WTC11 (cell line): ENCODE data around the gene CRACDL. TPM values are rescaled to one million over a fixed set of nuclear protein-coding genes. Genes with fewer than 3 reads are reported as not detected.

Experiments used
- ATAC-seq: fragments of 200-7000 bp; cut with Tn5 transposase; 2 replicates; pipeline ENCODE4 v1.10.0; 2021; ENCODE audit warnings: mild to moderate bottlenecking, moderate library complexity
- CTCF ChIA-PET: fragments of 300-600 bp; sonication (Branson Sonifier 250); formaldehyde crosslinking; loops from one replicate; lab custom pipeline; 2021; ENCODE audit warnings: antibody characterized with exemption; lab: Charles Lee
- POLR2A ChIA-PET: fragments of 350-600 bp; sonication (Branson Sonifier 250); formaldehyde crosslinking; loops from one replicate; lab custom pipeline; 2021; ENCODE audit warnings: antibody characterized with exemption; lab: Charles Lee
- DNase-seq: peaks from one replicate; pipeline ENCODE4 v3.0.0; 2021; ENCODE audit warnings: low spot score
- H3K27ac Mint-ChIP-seq: 2 replicates; pipeline ENCODE4 v1.8.0; 2021; ENCODE audit warnings: mixed read lengths
- H3K27me3 Mint-ChIP-seq: 2 replicates; pipeline ENCODE4 v1.8.0; 2021; ENCODE audit warnings: low read depth, mild to moderate bottlenecking, moderate library complexity, mixed read lengths
- H3K36me3 Mint-ChIP-seq: 2 replicates; pipeline ENCODE4 v1.8.0; 2021; ENCODE audit warnings: mixed read lengths
- H3K4me1 Mint-ChIP-seq: 2 replicates; pipeline ENCODE4 v1.8.0; 2022; ENCODE audit warnings: mixed read lengths
- H3K4me3 Mint-ChIP-seq: 2 replicates; pipeline ENCODE4 v1.8.0; 2021; ENCODE audit warnings: mild to moderate bottlenecking, moderate library complexity, mixed read lengths
- H3K9me3 Mint-ChIP-seq: 2 replicates; pipeline ENCODE4 v1.8.0; 2021; ENCODE audit warnings: mixed read lengths
- ATF1 ChIP-seq: sonication (generic); formaldehyde crosslinking; IDR thresholded peaks from 2 replicates; pipeline ENCODE4 v1.8.1; 2023; ENCODE audit warnings: mild to moderate bottlenecking, moderate library complexity, missing genetic modification reagents
- ATF2 ChIP-seq: sonication (generic); formaldehyde crosslinking; IDR thresholded peaks from 2 replicates; pipeline ENCODE4 v1.8.1; 2022; ENCODE audit warnings: low read depth, missing genetic modification reagents, borderline replicate concordance
- ATF3 ChIP-seq: sonication (generic); formaldehyde crosslinking; conservative IDR thresholded peaks from 2 replicates; pipeline ENCODE4 v1.8.1; 2022; ENCODE audit warnings: mild to moderate bottlenecking, missing genetic modification reagents
- CREB1 ChIP-seq: sonication (generic); formaldehyde crosslinking; IDR thresholded peaks from 2 replicates; pipeline ENCODE4 v1.8.0; 2023; ENCODE audit warnings: mild to moderate bottlenecking, missing genetic modification reagents
- CREM ChIP-seq: sonication (generic); formaldehyde crosslinking; IDR thresholded peaks from 2 replicates; pipeline ENCODE4 v1.8.1; 2022; ENCODE audit warnings: mild to moderate bottlenecking, missing genetic modification reagents, moderate library complexity
- ERG ChIP-seq: fragments of 250-450 bp; sonication (Bioruptor Pico); IDR thresholded peaks from 2 replicates; pipeline ENCODE4 v1.8.0; 2021; ENCODE audit warnings: mild to moderate bottlenecking
- ETV6 ChIP-seq: sonication (generic); formaldehyde crosslinking; IDR thresholded peaks from 2 replicates; pipeline ENCODE4 v1.8.1; 2022; ENCODE audit warnings: mild to moderate bottlenecking, missing genetic modification reagents
- FOXJ3 ChIP-seq: sonication (generic); formaldehyde crosslinking; IDR thresholded peaks from 2 replicates; pipeline ENCODE4 v1.9.0; 2021; ENCODE audit warnings: missing genetic modification reagents, mild to moderate bottlenecking, borderline replicate concordance
- GABPB1 ChIP-seq: sonication (generic); formaldehyde crosslinking; IDR thresholded peaks from 2 replicates; pipeline ENCODE4 v1.8.1; 2023; ENCODE audit warnings: mild to moderate bottlenecking, missing genetic modification reagents
- GTF2I ChIP-seq: fragments of 250-450 bp; sonication (Bioruptor Pico); conservative IDR thresholded peaks from 2 replicates; pipeline ENCODE4 v1.4.0; 2021; ENCODE audit warnings: mild to moderate bottlenecking
- HMGA2 ChIP-seq: fragments of 250-450 bp; sonication (Bioruptor Pico); IDR thresholded peaks from 2 replicates; pipeline ENCODE4 v1.4.0; 2021; ENCODE audit warnings: mild to moderate bottlenecking, moderate library complexity
- MXD4 ChIP-seq: fragments of 250-450 bp; sonication (Bioruptor Pico); IDR thresholded peaks from 2 replicates; pipeline ENCODE4 v1.8.0; 2021; ENCODE audit warnings: mild to moderate bottlenecking, moderate library complexity, borderline replicate concordance
- MYBL2 ChIP-seq: sonication (generic); formaldehyde crosslinking; IDR thresholded peaks from 2 replicates; pipeline ENCODE4 v1.8.1; 2023; ENCODE audit warnings: mild to moderate bottlenecking, moderate library complexity, missing genetic modification reagents
- NFATC4 ChIP-seq: fragments of 250-450 bp; sonication (Bioruptor Pico); IDR thresholded peaks from 2 replicates; pipeline ENCODE4 v1.9.0; 2021; ENCODE audit warnings: mild to moderate bottlenecking
- NFYB ChIP-seq: sonication (generic); formaldehyde crosslinking; conservative IDR thresholded peaks from 2 replicates; pipeline ENCODE4 v1.8.0; 2022; ENCODE audit warnings: low read depth, missing genetic modification reagents
- NR2C2 ChIP-seq: sonication (generic); formaldehyde crosslinking; IDR thresholded peaks from 2 replicates; pipeline ENCODE4 v1.8.0; 2022; ENCODE audit warnings: mild to moderate bottlenecking, missing genetic modification reagents
- PRDM15 ChIP-seq: sonication (generic); formaldehyde crosslinking; IDR thresholded peaks from 2 replicates; pipeline ENCODE4 v1.8.0; 2022; ENCODE audit warnings: missing genetic modification reagents
- RORB ChIP-seq: fragments of 250-450 bp; sonication (Bioruptor Pico); IDR thresholded peaks from 2 replicates; pipeline ENCODE4 v1.9.0; 2021; ENCODE audit warnings: mild to moderate bottlenecking
- SOX15 ChIP-seq: fragments of 250-450 bp; sonication (Bioruptor Pico); IDR thresholded peaks from 2 replicates; pipeline ENCODE4 v1.9.0; 2021; ENCODE audit warnings: mild to moderate bottlenecking
- SP1 ChIP-seq: sonication (generic); formaldehyde crosslinking; conservative IDR thresholded peaks from 2 replicates; pipeline ENCODE4 v1.8.1; 2022; ENCODE audit warnings: missing genetic modification reagents
- ZNF512 ChIP-seq: sonication (generic); formaldehyde crosslinking; IDR thresholded peaks from 2 replicates; pipeline ENCODE4 v1.8.1; 2022; ENCODE audit warnings: missing genetic modification reagents, borderline replicate concordance
- total RNA-seq: library from RNA; stranded (reverse); gene quantifications from 3 replicates; pipeline ENCODE4 v1.2.3, GENCODE V29; 2021

The CRACDL gene
- total RNA-seq, 1 experiment from 2014 or later, result 0.72 TPM

GRCh38 chr2:98868548-98869271, 67.3 kb downstream of the CRACDL start:
- CTCF ChIA-PET, result interaction anchor here (1.3 kb wide), 2 partner anchors 54 to 219 kb away, joined by 3 to 7 read pairs; no protein-coding TSS in a partner anchor
- Mint-ChIP-seq H3K9me3 (no peaks in the 10 kb centered on the region), H3K4me3 (no peak overlapping the region), H3K27me3 (no peaks in the 10 kb centered on the region), H3K27ac (no peak overlapping the region), H3K4me1 (peaks cover 18% of the 10 kb centered on the region), H3K36me3 (no peaks in the 10 kb centered on the region)
- ATAC-seq (peak; percentile 13; the same call in 1 of the 2 replicates), DNase-seq (no peak)
- TF ChIP-seq RORB (CRISPR knock-in tag), result no peak
- TF ChIP-seq ATF1 (CRISPR knock-in tag), result no peak
- peak; percentile 50; the same call in 1 of the 2 replicates for TF ChIP-seq GABPB1 (CRISPR knock-in tag)
- POLR2A ChIA-PET, result no interaction called here

- no peak overlapping the region for H3K27ac Mint-ChIP-seq
- no peak overlapping the region for H3K4me3 Mint-ChIP-seq
- H3K9me3 Mint-ChIP-seq, result no peaks in the 10 kb centered on the region
- TF ChIP-seq ATF3 (CRISPR knock-in tag), result no peak
- no peak for TF ChIP-seq SOX15 (CRISPR knock-in tag)
- TF ChIP-seq CREM, result no peak
- no peak for TF ChIP-seq CREB1 (CRISPR knock-in tag)
- no peak for TF ChIP-seq MYBL2 (CRISPR knock-in tag)
- no peak for TF ChIP-seq SP1 (CRISPR knock-in tag)
- no peak for TF ChIP-seq NFYB (CRISPR knock-in tag)
- no peak for TF ChIP-seq ATF2 (CRISPR knock-in tag)
- TF ChIP-seq NFATC4 (CRISPR knock-in tag), result no peak
- no peak for TF ChIP-seq MXD4 (CRISPR knock-in tag)
- TF ChIP-seq FOXJ3 (CRISPR knock-in tag), result no peak
- TF ChIP-seq PRDM15 (CRISPR knock-in tag), result no peak
- no peak for TF ChIP-seq NR2C2 (CRISPR knock-in tag)
- no peak for TF ChIP-seq HMGA2 (CRISPR knock-in tag)
- no peak for TF ChIP-seq ETV6
- no peak for TF ChIP-seq RORB (CRISPR knock-in tag)
- TF ChIP-seq ERG (CRISPR knock-in tag), result no peak
- no peak for TF ChIP-seq ZNF512 (CRISPR knock-in tag)
- no peak for TF ChIP-seq GTF2I (CRISPR knock-in tag)
- CTCF ChIA-PET, result no interaction called here
- no peak for DNase-seq
- H3K27me3 Mint-ChIP-seq, result no peaks in the 10 kb centered on the region
- POLR2A ChIA-PET, result no interaction called here
- no peak for ATAC-seq
- H3K36me3 Mint-ChIP-seq, result no peaks in the 10 kb centered on the region
- peaks cover 16% of the 10 kb centered on the region for H3K4me1 Mint-ChIP-seq
Observed at GRCh38 chr2:98867539-98868309, 68.3 kb downstream of the CRACDL start.
